Measurements from ENCODE around the gene JAML. TPM values are rescaled to one million over a fixed set of nuclear protein-coding genes. Genes with fewer than 3 reads are reported as not detected.

JAML gene
- polyA plus RNA-seq, 1 donor from 2014 or later = 0.28 TPM

DNA sequence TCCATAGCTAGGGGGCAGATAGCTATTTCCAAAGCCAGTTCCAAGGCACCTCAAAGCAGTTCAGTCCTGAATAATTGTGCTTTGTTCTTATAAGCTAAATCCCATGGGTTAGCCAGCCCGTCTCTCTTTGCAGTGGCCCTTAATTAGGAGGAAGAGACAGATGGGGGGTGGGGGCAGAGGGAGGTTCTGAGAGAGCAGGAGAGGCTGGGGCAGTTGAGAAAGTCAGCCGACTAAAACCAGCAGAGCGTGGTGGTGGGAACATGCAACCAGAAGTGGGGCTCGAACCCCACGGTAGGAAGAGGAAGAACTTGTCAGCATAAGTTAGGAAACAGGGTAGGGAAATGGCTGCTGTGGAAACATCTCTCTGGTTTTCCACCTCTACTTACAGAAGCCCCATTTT is 61.3 kb downstream of the JAML start:
- no peak overlapping the region for H3K27ac ChIP-seq (ENCODE audit: low read length)
- no peak for TF ChIP-seq SMC3 (conservative IDR thresholded peaks at IDR 0.05; ENCODE audit: poor library complexity)
- TF ChIP-seq, protein P1, sequence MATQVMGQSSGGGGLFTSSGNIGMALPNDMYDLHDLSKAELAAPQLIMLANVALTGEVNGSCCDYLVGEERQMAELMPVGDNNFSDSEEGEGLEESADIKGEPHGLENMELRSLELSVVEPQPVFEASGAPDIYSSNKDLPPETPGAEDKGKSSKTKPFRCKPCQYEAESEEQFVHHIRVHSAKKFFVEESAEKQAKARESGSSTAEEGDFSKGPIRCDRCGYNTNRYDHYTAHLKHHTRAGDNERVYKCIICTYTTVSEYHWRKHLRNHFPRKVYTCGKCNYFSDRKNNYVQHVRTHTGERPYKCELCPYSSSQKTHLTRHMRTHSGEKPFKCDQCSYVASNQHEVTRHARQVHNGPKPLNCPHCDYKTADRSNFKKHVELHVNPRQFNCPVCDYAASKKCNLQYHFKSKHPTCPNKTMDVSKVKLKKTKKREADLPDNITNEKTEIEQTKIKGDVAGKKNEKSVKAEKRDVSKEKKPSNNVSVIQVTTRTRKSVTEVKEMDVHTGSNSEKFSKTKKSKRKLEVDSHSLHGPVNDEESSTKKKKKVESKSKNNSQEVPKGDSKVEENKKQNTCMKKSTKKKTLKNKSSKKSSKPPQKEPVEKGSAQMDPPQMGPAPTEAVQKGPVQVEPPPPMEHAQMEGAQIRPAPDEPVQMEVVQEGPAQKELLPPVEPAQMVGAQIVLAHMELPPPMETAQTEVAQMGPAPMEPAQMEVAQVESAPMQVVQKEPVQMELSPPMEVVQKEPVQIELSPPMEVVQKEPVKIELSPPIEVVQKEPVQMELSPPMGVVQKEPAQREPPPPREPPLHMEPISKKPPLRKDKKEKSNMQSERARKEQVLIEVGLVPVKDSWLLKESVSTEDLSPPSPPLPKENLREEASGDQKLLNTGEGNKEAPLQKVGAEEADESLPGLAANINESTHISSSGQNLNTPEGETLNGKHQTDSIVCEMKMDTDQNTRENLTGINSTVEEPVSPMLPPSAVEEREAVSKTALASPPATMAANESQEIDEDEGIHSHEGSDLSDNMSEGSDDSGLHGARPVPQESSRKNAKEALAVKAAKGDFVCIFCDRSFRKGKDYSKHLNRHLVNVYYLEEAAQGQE (IDR thresholded peaks at IDR 0.05; ENCODE audit: borderline replicate concordance) = no peak
- TF ChIP-seq, protein P2, sequence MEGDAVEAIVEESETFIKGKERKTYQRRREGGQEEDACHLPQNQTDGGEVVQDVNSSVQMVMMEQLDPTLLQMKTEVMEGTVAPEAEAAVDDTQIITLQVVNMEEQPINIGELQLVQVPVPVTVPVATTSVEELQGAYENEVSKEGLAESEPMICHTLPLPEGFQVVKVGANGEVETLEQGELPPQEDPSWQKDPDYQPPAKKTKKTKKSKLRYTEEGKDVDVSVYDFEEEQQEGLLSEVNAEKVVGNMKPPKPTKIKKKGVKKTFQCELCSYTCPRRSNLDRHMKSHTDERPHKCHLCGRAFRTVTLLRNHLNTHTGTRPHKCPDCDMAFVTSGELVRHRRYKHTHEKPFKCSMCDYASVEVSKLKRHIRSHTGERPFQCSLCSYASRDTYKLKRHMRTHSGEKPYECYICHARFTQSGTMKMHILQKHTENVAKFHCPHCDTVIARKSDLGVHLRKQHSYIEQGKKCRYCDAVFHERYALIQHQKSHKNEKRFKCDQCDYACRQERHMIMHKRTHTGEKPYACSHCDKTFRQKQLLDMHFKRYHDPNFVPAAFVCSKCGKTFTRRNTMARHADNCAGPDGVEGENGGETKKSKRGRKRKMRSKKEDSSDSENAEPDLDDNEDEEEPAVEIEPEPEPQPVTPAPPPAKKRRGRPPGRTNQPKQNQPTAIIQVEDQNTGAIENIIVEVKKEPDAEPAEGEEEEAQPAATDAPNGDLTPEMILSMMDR (IDR thresholded peaks at IDR 0.05; ENCODE audit: poor library complexity, severe bottlenecking) = no peak
- TF ChIP-seq RAD21 (conservative IDR thresholded peaks at IDR 0.05) = no peak
- TF ChIP-seq TAF1 (IDR thresholded peaks at IDR 0.05; ENCODE audit: low read depth) = no peak
- no peak for TF ChIP-seq POLR2AphosphoS5 (IDR thresholded peaks at IDR 0.05)
- no peak for TF ChIP-seq EP300 (conservative IDR thresholded peaks at IDR 0.05; ENCODE audit: poor library complexity, severe bottlenecking)
- TF ChIP-seq EZH2 (IDR thresholded peaks at IDR 0.05; ENCODE audit: borderline replicate concordance, insufficient read depth, low read length, poor library complexity, severe bottlenecking) = no peak
- no peak for TF ChIP-seq MXI1 (conservative IDR thresholded peaks at IDR 0.05; ENCODE audit: poor library complexity, severe bottlenecking)
- no peak overlapping the region for H3K9ac ChIP-seq (ENCODE audit: low read length)
- no peaks in the 10 kb centered on the region for H3K36me3 ChIP-seq (ENCODE audit: insufficient read depth, low read length)
- peaks cover 6% of the 10 kb centered on the region for H3K27me3 ChIP-seq (ENCODE audit: insufficient read depth, low read depth, low read length)
- no peaks in the 10 kb centered on the region for H3F3A ChIP-seq (ENCODE audit: insufficient read depth, low read length, poor library complexity, severe bottlenecking)
- H3K79me2 ChIP-seq (replicated peaks; ENCODE audit: insufficient read depth, low read length) = no peaks in the 10 kb centered on the region
- H3K9me3 ChIP-seq (ENCODE audit: low read length) = no peaks in the 10 kb centered on the region
- no peaks in the 10 kb centered on the region for H4K20me1 ChIP-seq (ENCODE audit: insufficient read depth)
- no peak overlapping the region for H2AFZ ChIP-seq (ENCODE audit: low read depth, low read length)
- H3K4me3 ChIP-seq (ENCODE audit: low read length) = no peak overlapping the region
- no peaks in the 10 kb centered on the region for H3K9me2 ChIP-seq (ENCODE audit: insufficient read depth, low read length)
- H3K4me2 ChIP-seq (ENCODE audit: low read length) = no peak overlapping the region

DNA sequence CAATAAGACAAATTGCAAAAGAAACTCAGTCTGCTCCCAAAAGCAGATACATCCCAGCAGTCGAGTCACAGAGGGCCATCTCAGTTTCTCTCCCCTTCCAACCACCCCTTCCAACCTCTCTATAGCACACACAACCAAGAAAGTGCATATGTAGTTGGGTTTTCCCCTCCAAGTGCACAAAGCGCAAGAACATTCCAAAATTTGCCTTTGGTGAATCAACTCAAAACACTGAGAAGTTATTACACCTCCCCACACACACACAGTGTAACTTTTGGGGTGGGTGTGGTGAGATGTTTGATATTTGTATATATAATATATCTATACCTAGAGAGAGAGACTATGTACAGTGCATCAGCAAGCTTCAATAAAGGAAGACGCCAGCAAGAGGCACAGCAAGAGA is 62.0 kb downstream of the JAML start:
- Histone ChIP-seq H2AFZ (ENCODE audit: low read depth, low read length) (no peak overlapping the region), H3K27me3 (ENCODE audit: insufficient read depth, low read depth, low read length) (peaks cover 12% of the 10 kb centered on the region), H3K9ac (ENCODE audit: low read length) (no peak overlapping the region), H3K36me3 (ENCODE audit: insufficient read depth, low read length) (no peaks in the 10 kb centered on the region), H4K20me1 (ENCODE audit: insufficient read depth) (no peaks in the 10 kb centered on the region), H3K9me2 (ENCODE audit: insufficient read depth, low read length) (no peaks in the 10 kb centered on the region), H3K79me2 (replicated peaks; ENCODE audit: insufficient read depth, low read length) (no peaks in the 10 kb centered on the region), H3F3A (ENCODE audit: insufficient read depth, low read length, poor library complexity, severe bottlenecking) (no peaks in the 10 kb centered on the region), H3K9me3 (ENCODE audit: low read length) (no peaks in the 10 kb centered on the region), H3K27ac (ENCODE audit: low read length) (no peak overlapping the region), H3K4me2 (ENCODE audit: low read length) (no peak overlapping the region), H3K4me3 (ENCODE audit: low read length) (no peak overlapping the region)
- TF ChIP-seq TAF1 (IDR thresholded peaks at IDR 0.05; ENCODE audit: low read depth) (no peak), EZH2 (IDR thresholded peaks at IDR 0.05; ENCODE audit: borderline replicate concordance, insufficient read depth, low read length, poor library complexity, severe bottlenecking) (no peak), POLR2AphosphoS5 (IDR thresholded peaks at IDR 0.05) (no peak), MXI1 (conservative IDR thresholded peaks at IDR 0.05; ENCODE audit: poor library complexity, severe bottlenecking) (no peak), EP300 (conservative IDR thresholded peaks at IDR 0.05; ENCODE audit: poor library complexity, severe bottlenecking) (no peak), RAD21 (conservative IDR thresholded peaks at IDR 0.05) (no peak), SMC3 (conservative IDR thresholded peaks at IDR 0.05; ENCODE audit: poor library complexity) (no peak)
- TF ChIP-seq, protein P2 (IDR thresholded peaks at IDR 0.05; ENCODE audit: poor library complexity, severe bottlenecking) = no peak
- TF ChIP-seq, protein P1 (IDR thresholded peaks at IDR 0.05; ENCODE audit: borderline replicate concordance) = no peak

Data from neural cell (in vitro differentiated cells).